GM21423 (cell line): ENCODE data around the gene ELMOD1.
A peak's percentile ranks its signal among the peaks of the same experiment; 100 is the strongest.

ENCODE experiments used
- ATAC-seq: cut with Tn5 transposase; IDR thresholded peaks from one replicate; pipeline ENCODE4 v1.9.1; 2021; ENCODE audit warnings: mild to moderate bottlenecking, moderate library complexity; ENCODE audit not compliant: unreplicated experiment

The ELMOD1 gene

DNA sequence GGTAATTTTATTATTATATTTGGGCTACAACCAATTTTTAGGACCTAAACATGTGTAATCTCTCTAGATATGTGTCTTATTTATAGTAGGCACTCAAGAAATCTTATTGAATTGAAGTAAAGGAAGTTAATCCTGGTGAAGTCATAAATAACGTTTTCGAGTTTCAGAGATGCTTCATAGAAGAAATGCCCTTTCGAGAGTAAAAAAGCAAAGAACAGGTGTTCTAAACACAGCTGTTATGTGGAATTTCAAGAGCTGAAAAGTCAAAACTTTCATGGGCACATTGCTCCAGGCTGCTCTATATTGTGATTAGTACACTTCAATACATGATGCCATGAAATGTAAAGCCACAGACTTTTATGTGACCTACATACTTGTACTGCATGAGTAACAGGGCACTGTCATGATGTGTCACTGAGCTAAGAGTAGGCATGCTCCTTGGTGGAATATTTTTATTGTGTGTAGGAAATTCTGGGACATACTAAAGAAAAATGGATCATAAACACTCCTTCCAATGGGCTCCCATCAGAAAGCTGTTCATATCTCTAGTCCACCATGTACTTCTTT is 7.2 kb upstream of the ELMOD1 start:
- no peak for ATAC-seq

DNA sequence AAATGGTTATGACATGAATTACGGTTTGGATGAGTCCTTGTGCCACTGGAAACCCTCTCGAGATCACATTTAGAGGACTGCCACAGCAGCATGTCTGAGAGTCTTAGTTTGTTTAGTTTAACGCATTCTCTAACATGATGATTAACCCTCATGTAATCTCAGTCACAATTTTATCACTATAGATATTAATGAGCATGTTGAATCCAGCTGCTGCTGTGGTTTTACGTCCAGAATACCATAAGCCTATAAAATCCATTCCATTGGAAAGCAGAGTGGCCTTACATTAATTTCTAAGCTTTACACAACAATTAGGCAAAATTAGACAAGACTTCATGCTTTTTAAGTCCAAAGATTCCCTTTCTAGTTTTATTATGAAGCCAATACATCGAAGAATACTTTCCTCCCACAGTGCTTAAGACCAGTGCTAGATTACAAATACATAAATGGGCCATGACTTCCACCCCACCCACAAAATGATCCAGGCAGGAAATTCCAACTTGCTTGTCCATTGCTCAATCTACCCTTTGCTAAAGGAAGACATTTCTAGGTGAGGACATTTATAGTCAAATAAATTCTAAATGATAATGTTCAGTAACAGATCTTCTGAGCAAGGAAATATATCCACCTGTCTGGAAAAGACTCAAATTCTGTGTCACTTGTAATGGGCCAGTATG is 3.5 kb upstream of the ELMOD1 start:
- no peak for ATAC-seq

DNA sequence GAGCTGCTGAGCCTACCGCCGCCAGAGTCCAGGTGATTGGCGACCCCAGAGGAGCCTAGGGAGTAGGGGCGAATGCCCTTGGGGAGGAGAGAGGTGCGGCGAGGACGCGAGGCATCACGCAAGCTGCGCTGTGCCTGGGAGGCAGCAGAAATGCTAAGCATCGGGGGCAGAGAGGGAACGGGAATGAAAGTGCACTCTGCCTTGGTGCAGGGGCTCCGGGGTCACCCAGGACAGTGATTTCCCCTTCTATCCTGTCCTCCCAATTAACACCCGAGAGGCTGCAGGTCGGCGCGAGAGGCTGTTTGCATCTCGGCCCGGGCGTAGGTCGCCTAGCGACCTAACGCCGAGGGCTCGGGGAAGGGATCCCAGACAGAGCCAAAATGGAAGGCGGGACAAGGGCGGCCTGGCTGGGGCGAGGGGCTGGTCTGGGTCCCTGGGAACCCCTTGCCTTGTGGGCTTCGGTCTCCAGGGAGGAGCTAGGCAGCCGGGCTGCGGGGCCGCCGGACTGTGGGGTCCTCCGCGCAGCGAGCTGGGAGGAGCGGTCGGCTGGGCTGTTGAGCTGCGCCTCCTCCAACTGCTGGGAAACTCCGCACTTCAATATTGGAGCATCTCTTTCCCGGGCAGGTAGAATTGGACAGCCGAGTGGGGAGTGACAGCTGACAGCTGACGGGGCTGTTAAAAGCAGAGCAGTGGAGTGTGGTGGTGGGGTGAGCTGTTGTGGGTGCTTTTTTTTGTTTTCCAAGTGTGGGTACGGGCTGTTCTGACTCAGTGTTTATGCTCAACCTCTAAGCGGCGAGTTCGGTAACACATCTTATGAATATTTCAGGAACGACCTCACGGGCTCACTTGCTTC is 657 bp downstream of the ELMOD1 start:
- ATAC-seq: peak; percentile 29

DNA sequence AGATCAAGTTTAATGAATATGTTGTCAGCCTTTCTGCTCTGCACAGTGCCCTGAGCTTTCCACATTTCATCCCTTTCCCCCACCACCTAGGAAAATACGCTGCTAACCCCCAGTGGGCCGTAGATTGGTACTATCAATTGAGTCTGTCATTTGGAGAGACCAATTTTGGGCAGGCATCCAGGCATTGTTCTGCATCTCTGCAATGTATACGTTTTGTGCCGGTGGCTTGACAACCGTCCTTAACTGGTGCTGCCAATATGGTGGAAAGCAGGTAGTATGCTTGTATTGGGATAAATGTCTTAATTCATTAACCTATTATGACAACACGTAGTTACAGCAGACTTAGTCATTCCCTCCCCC is 1.3 kb downstream of the ELMOD1 start:
- ATAC-seq: no peak

DNA sequence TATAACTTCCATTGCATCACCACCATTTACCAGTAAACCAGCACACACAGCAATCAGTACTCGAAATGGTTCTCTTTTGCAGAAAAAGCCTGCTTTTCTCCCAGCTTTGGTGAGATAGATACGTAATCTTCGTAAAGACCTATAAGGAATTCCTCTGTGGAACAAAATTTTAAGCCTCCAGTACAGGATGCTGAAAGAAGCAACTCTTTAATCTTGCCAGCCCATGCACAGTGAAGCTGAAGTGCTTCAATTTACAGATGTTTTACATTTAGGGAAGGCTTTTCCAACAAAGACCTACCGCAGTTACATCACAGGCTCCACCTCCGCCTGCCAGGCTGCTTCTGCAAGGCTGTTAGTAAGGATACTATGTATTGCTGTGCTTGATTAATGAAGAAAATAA is 1.9 kb downstream of the ELMOD1 start:
- ATAC-seq: no peak

DNA sequence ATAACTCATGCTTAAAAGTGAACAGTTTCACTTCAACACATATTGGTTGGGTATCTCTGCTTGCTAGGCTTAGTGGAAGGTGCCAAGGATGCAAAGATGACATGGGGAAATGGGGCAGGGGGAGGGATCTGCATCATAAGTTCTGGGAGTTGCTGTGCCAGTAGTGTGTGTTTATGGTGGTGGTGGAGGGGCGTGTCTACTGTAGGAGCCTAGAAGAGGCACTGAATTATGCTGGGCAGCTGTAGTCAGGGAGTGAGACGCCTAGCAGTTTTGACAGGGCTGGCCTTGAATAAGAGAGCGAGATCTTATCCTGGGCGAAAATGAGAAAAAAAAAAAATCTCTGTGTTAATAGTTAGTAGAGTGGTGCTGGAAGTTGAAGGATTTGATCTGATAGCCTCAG is 3.0 kb downstream of the ELMOD1 start:
- no peak for ATAC-seq

DNA sequence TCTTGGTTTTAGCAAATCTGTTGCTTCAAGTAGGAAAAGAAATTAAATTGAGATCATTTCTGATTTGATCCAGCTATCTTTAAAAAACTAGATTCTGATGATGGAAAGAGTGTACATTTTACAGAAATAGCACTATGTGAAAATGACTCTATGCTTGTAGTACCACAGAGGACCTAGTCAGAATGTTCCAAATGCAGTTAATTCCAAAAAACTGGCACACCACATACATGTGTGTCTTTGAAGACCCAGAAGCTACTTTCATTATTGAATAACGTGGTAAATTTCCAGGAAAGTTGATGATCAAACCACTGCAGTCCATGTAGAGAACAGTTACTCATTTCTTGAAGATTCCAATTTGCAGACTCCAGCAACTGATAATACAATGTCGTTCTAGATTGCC is 3.8 kb downstream of the ELMOD1 start:
- ATAC-seq: no peak

DNA sequence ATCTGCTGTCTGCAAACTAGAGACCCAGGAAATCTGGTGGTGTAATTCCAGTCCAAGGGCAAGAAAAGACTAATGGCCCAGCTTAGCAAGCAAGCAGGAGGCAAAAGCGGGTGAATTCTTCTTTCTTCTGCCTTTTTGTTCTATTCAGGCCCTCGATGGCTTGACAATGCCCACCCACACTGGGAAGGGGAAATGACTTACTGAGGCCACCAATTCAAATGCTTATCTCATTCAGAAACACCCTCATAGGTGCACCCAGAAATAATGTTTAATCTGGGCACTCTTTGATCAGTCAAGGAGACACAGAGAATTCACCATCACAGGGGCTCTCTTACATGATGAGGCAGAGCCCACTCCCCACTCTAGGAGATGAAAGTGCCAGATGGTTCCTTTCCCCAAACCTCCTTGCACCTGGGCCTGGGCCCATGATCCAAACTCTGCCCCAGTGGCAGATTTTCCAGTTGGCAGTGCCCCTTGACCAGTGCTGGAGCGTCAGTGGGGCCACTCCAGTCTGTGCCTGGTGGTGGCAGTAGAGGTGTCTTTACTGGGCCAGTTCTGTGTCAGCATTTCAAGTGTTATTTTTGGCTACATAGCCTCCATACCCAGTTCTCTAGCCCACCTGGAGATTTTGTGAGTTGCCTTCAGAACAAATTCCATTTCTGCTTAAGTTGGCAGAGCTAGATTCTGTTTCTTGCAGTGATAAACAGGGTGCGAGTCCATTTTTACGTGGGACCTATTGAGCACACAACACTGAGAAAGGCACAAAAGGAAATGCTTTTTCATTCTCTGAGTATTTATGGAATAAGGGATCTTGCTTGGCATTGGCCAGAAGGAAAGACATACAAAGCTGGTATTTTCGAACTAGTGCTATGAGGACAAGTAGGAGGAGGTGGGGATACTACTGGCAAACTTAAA is 7.5 kb downstream of the ELMOD1 start:
- peak; percentile 67 for ATAC-seq

DNA sequence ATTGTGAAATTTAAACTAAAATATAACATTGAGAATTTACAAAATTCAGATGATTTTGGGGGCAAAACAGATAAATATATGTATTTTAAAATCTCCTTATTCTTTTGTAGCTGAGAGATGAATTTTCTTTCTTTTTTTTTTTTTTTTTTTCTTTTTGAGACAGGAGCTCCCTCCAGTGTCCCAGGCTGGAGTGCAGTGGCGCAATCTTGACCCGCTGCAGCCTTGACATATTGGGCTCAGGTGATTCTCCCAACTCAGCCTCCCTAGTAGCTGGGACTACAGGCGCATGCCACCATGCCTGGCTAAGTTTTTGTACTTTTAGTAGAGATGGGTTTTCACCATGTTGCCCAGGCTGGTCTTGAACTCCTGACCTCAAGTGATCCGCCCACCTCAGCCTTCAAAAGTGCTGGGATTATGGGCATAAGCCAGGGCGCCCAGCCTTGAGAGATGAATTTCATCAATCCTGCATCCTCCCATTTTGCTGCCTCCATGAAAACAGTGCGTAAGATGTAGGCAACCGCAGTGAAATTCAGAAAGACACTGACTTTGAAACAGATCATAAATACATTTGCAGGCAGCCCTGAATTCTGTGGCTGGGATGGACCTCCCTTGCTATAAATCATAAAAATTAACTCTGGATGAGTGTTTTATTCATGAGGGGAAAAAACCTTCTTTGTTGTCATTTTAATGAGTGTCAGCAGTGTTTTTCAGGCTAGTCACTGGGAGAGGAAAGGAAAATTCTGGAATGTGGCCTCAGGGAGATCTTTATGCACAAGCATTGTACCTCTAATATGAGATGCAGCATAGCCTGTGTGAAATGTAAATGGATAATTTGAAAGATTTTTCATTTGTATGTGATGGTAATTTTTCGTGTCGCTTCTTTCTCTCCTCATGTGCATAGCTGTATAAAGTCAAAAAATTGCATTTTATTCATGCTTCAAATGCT is 14.4 kb downstream of the ELMOD1 start:
- ATAC-seq: no peak

DNA sequence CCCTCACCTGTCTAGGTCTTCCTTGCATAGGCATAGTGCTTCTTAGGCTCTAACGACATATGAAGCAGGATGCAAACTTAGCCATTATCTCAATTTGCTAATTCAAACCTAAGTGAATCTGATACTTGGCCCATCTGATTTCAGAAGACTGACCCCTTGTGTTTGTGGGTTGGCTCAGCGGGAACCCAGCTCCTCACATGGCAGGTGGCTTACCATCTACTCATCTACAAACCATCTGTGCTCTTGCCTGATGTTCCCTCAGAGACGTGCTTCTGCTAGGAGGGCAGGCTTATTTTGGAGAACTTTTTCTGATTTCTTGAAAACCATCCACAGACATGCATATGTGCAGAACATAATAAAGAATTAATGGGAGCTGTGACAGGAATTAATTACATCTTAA is 15.2 kb downstream of the ELMOD1 start:
- no peak for ATAC-seq

DNA sequence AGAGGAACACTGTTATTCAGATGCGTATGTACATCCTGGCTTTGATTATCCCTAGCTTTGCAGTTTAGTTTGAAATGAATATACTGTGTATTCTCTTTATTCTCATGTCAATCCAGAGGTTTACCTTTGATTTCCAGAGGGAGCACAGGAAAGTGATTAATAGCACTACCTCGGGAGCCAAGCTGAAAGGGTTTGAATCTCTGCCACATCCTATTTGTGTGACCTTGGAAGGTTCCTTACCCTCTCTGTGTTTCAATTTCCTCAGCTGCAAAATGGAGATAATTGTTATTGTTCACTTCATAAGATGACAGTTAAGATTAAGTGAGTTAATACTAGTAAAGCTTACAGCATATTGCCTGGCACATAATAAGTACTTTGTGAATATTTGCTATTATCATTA is 17.9 kb downstream of the ELMOD1 start:
- no peak for ATAC-seq

DNA sequence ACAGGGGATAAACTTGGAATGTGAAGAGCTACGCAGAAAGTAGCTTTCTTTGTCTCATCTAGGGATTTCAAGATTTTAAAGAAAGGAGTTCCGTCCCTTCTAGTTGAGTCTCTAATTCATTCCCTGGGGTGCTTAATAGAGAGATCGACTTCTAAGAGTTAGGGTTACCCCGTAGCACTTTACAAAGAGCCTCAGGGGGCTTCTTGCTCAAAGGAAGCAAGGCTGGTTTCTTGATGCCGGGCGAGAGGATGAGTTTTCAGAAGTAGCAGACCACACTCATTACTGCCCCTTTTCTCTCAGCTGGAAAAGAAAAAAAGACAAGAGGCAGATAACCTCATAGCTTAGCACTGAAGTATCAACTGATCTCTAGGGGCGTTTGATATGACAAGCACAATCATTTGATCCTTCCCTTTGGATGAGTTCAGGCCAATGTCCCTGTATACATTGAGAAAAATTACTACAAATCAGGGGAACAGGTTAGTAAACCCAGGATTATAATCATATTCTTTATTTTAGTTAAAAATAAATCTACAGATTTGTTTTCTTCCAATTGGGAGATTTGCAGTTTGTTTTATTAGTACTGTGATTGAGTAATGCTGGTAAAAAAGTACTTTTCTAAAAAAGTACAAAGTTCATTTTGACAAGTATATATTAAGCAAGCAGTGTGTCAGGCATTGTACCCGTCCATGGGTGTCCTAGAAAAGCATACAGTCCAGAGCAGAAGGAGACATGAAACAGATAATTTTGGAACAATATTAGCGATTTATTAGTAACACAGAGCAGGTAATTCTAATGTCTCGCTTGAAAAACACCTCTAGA is 18.7 kb downstream of the ELMOD1 start:
- no peak for ATAC-seq

DNA sequence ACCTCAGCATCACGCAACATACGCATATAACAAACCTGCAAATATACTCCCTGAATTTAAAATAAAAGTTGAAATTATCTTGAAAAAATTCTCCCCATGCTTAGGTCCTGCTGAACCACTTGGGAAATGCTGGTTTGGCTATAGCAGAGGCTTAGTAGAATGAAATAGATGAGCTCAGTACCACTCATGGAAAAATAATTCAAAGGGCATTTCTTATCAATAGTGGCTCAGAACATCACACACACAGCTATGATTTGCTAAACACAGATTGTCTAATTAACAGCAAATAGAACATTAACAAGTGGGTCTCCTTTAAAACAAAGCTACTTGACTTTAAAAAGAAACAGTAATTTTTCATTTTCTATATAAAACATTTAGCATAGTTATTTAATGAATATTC is 21.5 kb downstream of the ELMOD1 start:
- no peak for ATAC-seq

DNA sequence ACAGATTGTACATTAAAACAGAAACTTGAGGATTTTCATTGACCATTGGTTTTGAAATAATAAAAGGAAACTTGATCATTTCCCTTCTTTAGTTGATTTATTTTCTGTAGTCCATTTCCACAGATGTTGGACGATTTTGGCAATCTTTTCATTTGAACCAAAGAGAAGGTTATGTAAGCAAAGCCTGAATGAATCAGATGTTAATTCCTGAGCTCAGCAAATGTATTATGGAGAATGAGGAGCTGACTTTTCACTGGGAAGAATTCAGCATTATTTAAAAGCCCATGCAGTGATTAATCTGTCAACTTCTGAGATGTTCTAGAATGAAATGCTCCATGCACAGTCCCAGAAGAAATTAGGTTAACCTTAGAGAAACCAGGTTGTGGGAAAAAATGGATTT is 29.0 kb downstream of the ELMOD1 start:
- no peak for ATAC-seq

DNA sequence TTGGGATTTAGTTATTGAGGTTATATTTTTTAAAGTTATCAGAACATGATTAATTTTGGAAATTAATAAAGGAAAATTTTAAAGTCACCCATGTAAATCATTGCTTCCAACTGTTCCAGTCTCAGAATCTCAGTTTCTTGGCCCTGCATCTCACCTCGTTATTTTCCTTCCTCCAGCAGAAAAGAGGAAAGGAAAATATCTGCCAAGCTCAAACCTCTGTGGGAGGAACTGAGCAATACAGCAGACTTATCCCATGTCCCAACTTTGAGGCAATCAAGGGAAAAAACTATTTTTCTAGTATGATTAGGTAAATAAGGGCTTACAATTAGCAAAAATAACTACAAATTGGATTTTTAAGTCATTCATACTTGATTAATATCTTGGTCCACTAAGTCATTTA is 30.1 kb downstream of the ELMOD1 start:
- ATAC-seq: no peak

DNA sequence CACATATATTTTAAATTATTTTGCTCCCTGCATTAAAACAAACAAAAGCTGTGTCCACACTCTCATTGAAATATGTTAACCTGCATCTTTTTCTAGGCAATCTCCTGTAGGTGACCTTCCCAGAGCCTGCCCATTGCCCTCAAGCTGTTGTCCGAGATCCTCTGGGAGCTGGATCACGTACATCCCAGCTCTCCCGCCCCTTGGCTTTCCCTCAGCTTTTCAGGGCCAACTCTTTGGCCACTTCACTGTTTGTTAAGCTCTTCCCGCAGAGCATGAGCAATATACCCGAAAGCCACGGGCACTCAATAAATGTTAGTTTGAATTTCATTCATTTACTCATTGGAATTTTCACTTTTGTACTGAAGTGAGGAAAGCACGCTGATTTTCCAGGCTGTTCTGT is 32.2 kb downstream of the ELMOD1 start:
- no peak for ATAC-seq

DNA sequence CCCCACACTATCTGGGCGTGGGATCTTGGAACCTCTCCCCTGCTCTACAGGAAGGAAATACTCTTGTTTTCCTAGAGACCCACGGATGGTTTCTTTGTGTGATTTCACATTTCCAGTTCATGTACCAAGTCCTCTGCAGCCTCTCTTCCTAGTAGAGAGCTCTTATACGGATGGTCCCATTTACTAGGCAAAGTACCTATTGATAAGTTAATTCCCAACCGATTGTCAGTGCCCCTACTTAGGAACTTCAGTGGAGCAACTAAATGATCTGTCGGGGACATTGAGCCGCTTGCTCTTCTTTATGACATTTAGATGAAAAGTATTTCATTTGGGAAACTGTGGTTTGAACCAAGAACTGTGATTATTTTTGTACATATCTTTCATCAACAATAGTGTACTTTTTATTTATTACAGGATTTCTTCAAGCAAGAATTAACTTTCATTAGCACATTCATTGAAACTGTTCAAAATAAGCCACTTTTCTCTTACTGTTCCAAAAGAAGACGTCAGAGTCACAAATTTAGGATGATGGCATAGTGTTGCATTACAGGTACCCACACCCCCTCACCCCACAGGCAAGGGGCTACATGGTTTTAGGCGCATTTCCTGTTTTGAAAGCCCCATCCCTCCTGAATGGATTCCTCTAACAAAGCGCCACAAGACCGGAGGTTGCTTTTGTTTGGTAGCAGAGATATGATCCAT is 34.2 kb downstream of the ELMOD1 start:
- no peak for ATAC-seq

DNA sequence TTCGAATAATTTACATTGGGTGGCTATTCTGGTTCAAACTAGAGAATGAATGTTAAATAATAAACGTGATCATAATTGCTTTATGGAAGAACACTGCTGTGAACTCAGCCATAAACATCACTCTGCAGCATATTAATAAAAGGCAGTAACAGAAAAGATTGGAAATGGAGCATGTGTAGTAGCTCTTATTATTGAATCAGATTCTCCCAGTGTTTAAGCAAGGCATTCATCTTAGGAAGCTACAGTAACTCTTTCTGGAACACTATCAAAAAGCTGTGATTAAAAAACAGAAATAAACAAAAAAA is 34.7 kb downstream of the ELMOD1 start:
- no peak for ATAC-seq

DNA sequence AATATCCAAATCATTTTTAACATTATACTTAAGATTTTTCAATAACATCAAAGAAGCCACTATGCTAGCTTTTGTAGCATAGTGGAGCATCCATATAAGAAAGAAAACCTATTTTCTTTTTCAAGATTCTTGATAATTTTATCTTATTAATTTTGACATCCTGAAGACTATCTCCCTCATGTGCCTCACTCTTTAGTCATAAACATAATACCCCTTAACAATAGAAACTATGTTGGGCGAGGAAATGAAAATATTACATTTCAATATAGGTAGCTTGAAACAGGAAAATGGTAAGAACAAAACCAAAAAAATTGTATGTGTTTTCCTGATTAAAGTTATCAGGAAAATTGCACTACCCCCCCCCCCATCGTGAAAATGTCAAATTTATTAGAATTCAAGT is 40.1 kb downstream of the ELMOD1 start:
- ATAC-seq: no peak
